ENCODE data around the gene PTGER1.

PTGER1 gene

GRCh38 chr19:14502334-14503092, 27.4 kb upstream of the PTGER1 start:
- DNase-seq = no peak

- no peak for DNase-seq
Observed at GRCh38 chr19:14497228-14497921, 22.2 kb upstream of the PTGER1 start.

GRCh38 chr19:14496834-14497227, 21.7 kb upstream of the PTGER1 start:
- no peak for DNase-seq

GRCh38 chr19:14496029-14496833, 21.1 kb upstream of the PTGER1 start, which contains the start of gene GIPC1:
TSS of gene GIPC1 (minus strand) at chr19:14496127. CDS start at chr19:14482976, 13,151 bp downstream.
- DNase-seq = peak; percentile 89

GRCh38 chr19:14495672-14496028, 20.5 kb upstream of the PTGER1 start:
- no peak for DNase-seq

- no peak for DNase-seq
Observed at GRCh38 chr19:14494910-14495671, 19.9 kb upstream of the PTGER1 start.

- DNase-seq = no peak
Observed at GRCh38 chr19:14494411-14494810, 19.3 kb upstream of the PTGER1 start.

- no peak for DNase-seq
Observed at GRCh38 chr19:14492756-14493337, 17.7 kb upstream of the PTGER1 start.

- no peak for DNase-seq
Observed at GRCh38 chr19:14487370-14488125, 12.4 kb upstream of the PTGER1 start.

GRCh38 chr19:14482172-14482941, 7.2 kb upstream of the PTGER1 start:
- DNase-seq = no peak

- DNase-seq = no peak
Observed at GRCh38 chr19:14480700-14481079, 5.5 kb upstream of the PTGER1 start.

GRCh38 chr19:14479975-14480699, 5.0 kb upstream of the PTGER1 start:
- DNase-seq = peak; percentile 81

GRCh38 chr19:14479309-14479974, 4.3 kb upstream of the PTGER1 start:
- no peak for DNase-seq

- DNase-seq = no peak
Observed at GRCh38 chr19:14478113-14478545, 3.0 kb upstream of the PTGER1 start.

GRCh38 chr19:14477418-14478112, 2.4 kb upstream of the PTGER1 start:
- DNase-seq = no peak

- no peak for DNase-seq
Observed at GRCh38 chr19:14476673-14477401, 1.7 kb upstream of the PTGER1 start.

GRCh38 chr19:14476327-14476672, 1.1 kb upstream of the PTGER1 start:
- DNase-seq = no peak

- no peak for DNase-seq
Observed at GRCh38 chr19:14474827-14475226, 327 bp downstream of the PTGER1 start.

All from activated CD4-positive, alpha-beta T cell treated with anti-CD3 and anti-CD28 coated beads, Interleukin-2, Interleukin-6, amounts not matched to agents 100 ng/mL and 50 ng/mL, durations not matched to agents 16 hours and 8 hours (primary cell).